Activated naive CD8-positive, alpha-beta T cell treated with anti-CD3 and anti-CD28 coated beads for 36 hours (primary cell): ENCODE data around the gene ARPIN. TPM values are rescaled to one million over a fixed set of nuclear protein-coding genes. Genes with fewer than 3 reads are reported as not detected.

ENCODE experiments used
- DNase-seq: peaks from one replicate; pipeline ENCODE4 v3.0.0; 2021
- H3K27ac Mint-ChIP-seq: one replicate; pipeline ENCODE4 v1.8.0; 2022; ENCODE audit warnings: mild to moderate bottlenecking, moderate library complexity, mixed read lengths
- H3K27me3 Mint-ChIP-seq: one replicate; pipeline ENCODE4 v1.8.0; 2022; ENCODE audit warnings: mild to moderate bottlenecking, mixed read lengths
- H3K36me3 Mint-ChIP-seq: one replicate; pipeline ENCODE4 v1.8.0; 2021; ENCODE audit warnings: mild to moderate bottlenecking, mixed read lengths
- H3K4me1 Mint-ChIP-seq: one replicate; pipeline ENCODE4 v1.8.0; 2021; ENCODE audit warnings: mixed read lengths
- H3K4me3 Mint-ChIP-seq: one replicate; pipeline ENCODE4 v1.8.0; 2022; ENCODE audit warnings: mild to moderate bottlenecking, moderate library complexity, mixed read lengths
- H3K9me3 Mint-ChIP-seq: one replicate; pipeline ENCODE4 v1.8.0; 2022; ENCODE audit warnings: mixed read lengths
- total RNA-seq, 2 experiments: library from RNA; stranded (reverse); gene quantifications; one replicate each; pipeline ENCODE4 v1.2.3, GENCODE V29; 2021

ARPIN gene
- total RNA-seq, 2 experiments from 2014 or later, result not detected

DNA sequence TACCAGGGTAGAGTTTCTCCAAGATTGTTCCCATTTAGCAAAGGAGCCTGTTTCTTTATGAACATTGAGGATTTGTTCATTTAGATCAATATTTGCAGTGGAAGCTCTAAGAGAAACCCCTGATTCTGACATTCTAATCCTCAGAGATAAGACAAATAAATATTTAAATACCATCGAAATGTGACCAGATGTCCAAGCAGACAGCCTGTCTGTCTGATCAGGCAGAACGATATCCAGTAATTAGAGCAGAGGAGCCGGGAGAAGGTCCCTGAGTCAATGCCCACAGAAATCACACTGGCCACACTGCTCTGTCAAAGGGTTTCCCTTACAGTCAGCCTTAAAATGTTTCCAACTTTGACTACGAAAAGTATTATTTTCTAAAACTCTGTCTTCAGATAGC is 15.7 kb upstream of the ARPIN start:
- Mint-ChIP-seq H3K4me1 (no peaks in the 10 kb centered on the region), H3K4me3 (no peak overlapping the region), H3K27me3 (peaks cover 4% of the 10 kb centered on the region), H3K27ac (no peak overlapping the region), H3K9me3 (no peaks in the 10 kb centered on the region), H3K36me3 (no peaks in the 10 kb centered on the region)
- no peak for DNase-seq

DNA sequence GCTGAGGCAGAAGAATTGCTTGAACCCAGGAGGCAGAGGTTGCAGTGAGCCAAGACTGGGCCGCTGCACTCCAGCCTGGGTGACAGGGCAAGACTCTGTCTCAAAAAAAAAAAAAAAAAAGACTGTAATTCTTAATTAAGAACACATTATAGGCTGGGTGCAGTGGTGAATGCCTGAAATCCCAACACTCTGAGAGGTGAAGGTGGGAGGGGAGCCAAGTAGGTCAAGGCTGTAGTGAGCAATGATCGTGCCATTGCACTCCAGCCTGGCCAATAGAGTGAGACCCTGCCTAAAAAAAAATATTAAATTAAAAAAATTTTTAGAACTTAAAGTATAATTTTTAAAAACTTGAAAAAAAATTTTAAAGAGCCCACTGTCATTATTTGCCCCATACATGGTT is 13.4 kb upstream of the ARPIN start:
- Mint-ChIP-seq H3K36me3 (no peaks in the 10 kb centered on the region), H3K9me3 (no peaks in the 10 kb centered on the region), H3K4me1 (no peaks in the 10 kb centered on the region), H3K27me3 (peaks cover 4% of the 10 kb centered on the region), H3K4me3 (no peak overlapping the region), H3K27ac (no peak overlapping the region)
- DNase-seq, result no peak

DNA sequence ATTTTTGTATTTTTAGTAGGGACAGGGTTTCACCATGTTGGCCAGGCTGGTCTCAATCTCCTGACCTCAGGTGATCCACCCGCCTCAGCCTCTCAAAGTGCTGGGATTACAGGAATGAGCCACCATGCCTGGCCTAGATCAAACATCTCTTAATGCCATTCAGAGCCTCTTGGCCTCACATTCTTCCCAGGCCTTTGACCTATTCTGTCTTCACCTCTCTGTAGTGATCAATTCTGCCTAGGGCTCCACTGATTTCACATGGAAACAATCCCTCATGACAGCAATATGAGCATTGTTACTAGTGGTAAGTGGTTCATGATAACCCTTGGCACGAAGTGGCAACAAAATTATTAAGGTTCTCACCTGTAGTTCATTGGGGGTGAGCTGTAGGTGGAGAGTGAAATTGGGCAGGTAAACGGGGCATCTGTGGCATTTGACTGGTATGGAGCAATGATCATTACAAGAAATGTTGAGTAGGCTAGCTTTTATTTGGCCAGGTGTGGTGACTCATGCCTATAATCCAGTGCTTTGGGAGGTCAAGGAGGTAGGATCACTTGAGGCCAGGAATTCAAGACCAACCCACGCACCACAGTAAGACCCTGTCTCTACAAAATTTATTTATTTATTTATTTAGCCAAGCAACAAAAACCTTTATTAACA is 4.8 kb upstream of the ARPIN start:
- H3K36me3 Mint-ChIP-seq, result no peaks in the 10 kb centered on the region

DNA sequence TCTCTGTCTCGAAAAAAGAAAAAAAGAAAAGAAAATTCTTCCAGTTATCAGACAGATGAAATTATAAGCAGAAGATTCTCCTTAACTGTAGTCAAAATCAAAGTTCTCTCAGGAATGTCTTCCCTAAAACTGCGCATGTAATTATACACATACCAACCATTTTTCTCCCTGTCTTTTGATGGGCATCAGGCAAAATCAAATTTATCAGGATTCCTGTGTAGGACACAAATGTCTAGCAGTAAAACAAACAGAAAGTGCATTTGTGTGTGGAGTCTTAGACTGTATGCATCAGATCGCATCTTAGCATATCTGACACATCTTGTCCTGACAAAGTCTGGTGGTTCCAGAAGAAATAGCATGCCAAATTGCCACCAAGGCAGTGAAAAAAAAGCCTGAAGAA is 3.9 kb upstream of the ARPIN start:
- Mint-ChIP-seq H3K27me3 (peaks cover 26% of the 10 kb centered on the region), H3K27ac (no peak overlapping the region), H3K36me3 (no peaks in the 10 kb centered on the region), H3K9me3 (no peaks in the 10 kb centered on the region), H3K4me3 (no peak overlapping the region), H3K4me1 (peaks cover 3% of the 10 kb centered on the region)
- no peak for DNase-seq

More for the DNA sequence above, 4.8 kb upstream of the ARPIN start:
- Mint-ChIP-seq H3K4me1 (peaks cover 3% of the 10 kb centered on the region), H3K4me3 (no peak overlapping the region), H3K9me3 (no peaks in the 10 kb centered on the region), H3K27ac (no peak overlapping the region), H3K27me3 (peaks cover 18% of the 10 kb centered on the region)
- DNase-seq, result no peak

DNA sequence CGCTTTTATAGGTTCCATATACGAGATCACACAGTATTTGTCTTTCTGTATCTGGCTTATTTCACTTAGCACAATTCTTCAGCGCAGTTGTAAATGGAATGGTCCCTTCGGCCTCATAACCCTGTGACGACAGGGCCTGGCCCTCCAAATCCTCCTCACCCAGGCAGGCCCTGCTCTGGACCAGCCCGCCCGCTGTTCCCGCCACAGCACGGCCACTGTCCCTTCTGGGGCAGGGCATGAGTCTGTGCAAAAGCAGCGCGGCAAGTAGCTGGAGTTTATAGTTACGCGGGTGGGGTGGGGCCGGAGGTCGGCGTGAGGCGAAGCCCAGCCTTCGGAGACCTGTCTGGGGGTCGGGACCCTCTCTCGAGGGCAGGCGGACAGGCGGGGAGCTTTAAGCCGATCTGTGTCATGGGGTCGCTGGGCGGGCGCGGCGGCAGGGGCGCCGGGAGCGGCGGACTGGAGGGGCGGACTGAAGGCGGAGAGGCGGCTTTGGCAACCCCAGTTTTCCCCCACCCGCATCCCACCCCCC is 543 bp downstream of the ARPIN start:
- Mint-ChIP-seq H3K4me3 (peak overlapping the region; percentile 1), H3K4me1 (peaks cover 7% of the 10 kb centered on the region), H3K27ac (no peak overlapping the region), H3K36me3 (no peaks in the 10 kb centered on the region), H3K27me3 (peaks cover 60% of the 10 kb centered on the region), H3K9me3 (no peaks in the 10 kb centered on the region)
- no peak for DNase-seq

DNA sequence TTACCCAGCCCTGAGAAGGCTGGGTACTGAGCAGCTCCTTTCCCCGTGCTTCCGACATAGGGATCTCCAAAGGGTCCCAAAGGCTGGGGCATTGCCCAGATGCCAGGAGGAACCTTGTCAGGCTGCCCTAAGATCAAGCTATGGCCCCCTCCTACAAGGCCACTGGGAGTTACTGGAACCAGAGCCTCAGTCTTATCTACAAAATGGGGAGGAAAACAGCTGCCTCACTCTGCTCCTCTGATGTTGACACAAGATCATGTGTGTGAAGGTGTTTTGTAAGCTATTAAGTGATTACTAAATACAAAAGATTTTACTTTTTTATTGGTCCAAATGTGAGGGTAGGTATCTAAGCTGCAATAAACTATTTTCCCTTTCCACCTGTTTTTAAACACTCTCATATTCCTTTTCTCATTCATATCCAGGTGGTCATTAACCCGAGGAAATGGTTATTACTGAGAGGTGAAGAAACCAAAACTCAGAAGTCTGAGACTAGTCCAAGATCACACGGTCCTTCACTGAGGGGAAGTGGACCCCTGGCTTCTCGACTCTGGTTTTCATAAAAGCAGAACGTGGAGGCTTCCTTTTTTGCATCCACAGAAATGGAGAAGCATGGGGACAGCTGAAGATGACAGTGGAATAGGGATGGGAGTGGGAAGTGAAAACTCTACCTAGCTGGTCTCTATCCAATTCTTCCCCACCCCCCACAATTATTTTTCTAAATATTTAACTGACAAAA is 1.7 kb downstream of the ARPIN start:
- no peak for DNase-seq
- Mint-ChIP-seq H3K36me3 (no peaks in the 10 kb centered on the region), H3K27me3 (peaks cover 60% of the 10 kb centered on the region), H3K9me3 (no peaks in the 10 kb centered on the region), H3K4me3 (no peak overlapping the region), H3K4me1 (peaks cover 7% of the 10 kb centered on the region), H3K27ac (no peak overlapping the region)

DNA sequence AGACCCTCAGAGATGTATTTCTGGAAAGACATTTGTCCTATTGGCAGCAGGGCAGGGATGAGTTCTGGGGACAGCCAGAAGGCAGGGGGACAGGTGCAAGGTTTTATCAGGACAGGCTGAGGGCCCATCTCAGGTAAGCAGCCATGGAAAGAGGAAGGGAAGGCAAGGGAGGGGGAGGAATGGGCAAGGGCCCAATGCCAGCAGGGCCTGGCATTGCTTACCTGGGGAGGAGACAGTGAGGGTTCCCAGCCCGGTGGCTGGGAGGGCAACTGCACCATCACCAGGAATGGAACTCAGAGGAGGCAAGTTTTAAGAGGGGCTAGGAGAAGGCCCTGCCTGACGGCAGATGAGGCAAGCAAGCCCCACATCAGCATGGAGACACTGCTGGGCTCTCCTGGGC is 3.1 kb downstream of the ARPIN start:
- no peaks in the 10 kb centered on the region for H3K36me3 Mint-ChIP-seq
- no peak overlapping the region for H3K4me3 Mint-ChIP-seq
- peaks cover 7% of the 10 kb centered on the region for H3K4me1 Mint-ChIP-seq
- no peaks in the 10 kb centered on the region for H3K9me3 Mint-ChIP-seq
- DNase-seq, result no peak
- H3K27ac Mint-ChIP-seq, result no peak overlapping the region
- H3K27me3 Mint-ChIP-seq, result peaks cover 60% of the 10 kb centered on the region

DNA sequence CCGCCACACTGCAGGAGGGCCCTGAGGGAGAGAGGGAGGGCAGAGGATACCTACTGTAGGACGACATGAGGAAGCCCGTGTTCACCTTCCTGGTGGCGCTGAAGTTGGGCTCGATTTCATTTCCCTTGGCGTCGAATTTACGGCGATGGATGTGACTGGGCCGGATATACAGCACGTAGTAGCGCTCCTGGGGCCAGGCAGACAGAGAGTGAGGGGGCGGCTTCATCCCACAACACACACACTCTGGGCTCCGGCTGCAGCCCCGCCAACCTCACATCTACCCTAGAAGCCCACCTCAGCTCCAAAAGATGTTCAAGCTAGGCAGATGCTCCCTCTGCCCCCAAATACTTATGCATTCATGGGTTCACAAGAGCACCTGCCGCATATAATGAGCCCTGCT is 4.5 kb downstream of the ARPIN start:
- H3K27ac Mint-ChIP-seq, result no peak overlapping the region
- no peak for DNase-seq
- peaks cover 7% of the 10 kb centered on the region for H3K4me1 Mint-ChIP-seq
- no peaks in the 10 kb centered on the region for H3K36me3 Mint-ChIP-seq
- peaks cover 50% of the 10 kb centered on the region for H3K27me3 Mint-ChIP-seq
- H3K4me3 Mint-ChIP-seq, result no peak overlapping the region
- no peaks in the 10 kb centered on the region for H3K9me3 Mint-ChIP-seq

DNA sequence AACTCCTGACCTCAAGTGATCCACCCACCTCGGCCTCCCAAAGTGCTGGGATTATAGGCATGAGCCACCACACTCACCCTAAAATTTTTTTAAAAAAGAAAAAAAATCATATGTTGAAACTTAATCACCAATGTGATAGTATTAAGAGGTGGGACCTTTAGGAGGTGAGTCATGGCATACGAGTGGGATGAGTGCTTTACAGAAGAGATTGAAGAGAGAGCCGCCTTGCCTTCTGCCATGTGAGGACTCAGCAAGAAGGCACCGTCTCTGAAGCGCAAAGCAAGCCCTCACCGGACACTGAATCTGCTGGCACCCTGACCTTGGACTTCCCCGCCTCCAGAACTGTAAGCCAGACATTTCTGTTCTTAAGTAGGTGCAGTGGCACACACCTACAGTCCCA is 5.5 kb downstream of the ARPIN start:
- no peak for DNase-seq
- no peaks in the 10 kb centered on the region for H3K9me3 Mint-ChIP-seq
- peaks cover 4% of the 10 kb centered on the region for H3K4me1 Mint-ChIP-seq
- H3K4me3 Mint-ChIP-seq, result no peak overlapping the region
- peaks cover 44% of the 10 kb centered on the region for H3K27me3 Mint-ChIP-seq
- H3K36me3 Mint-ChIP-seq, result no peaks in the 10 kb centered on the region
- H3K27ac Mint-ChIP-seq, result no peak overlapping the region

DNA sequence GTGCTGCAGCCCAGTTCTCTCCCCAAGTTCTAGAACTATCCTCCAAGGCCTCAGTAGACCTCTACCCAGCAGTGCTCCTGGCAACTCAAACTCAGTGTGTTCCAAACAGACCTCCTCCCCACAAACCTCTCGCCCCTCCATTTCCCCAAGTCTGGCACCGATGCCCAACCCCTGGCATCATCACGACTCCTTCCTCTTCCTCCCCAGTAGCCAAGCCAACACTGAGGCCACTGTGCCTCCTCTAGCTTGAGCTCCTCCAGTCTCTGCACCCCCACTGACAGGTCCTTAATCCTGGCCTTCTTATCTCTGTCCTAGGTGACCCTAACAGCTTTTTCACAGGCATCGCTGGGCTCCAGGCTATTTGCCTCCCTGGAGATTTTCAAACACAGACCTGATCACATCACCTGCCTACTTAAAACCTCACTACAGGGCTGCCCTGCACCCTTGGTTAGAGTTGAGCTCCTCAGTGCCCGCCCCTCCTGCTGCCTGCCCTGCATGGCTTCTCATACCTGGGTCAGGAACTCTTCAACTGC is 6.8 kb downstream of the ARPIN start:
- Mint-ChIP-seq H3K27me3 (peaks cover 30% of the 10 kb centered on the region), H3K4me1 (peaks cover 4% of the 10 kb centered on the region), H3K36me3 (no peaks in the 10 kb centered on the region), H3K27ac (no peak overlapping the region), H3K9me3 (no peaks in the 10 kb centered on the region), H3K4me3 (no peak overlapping the region)
- no peak for DNase-seq

DNA sequence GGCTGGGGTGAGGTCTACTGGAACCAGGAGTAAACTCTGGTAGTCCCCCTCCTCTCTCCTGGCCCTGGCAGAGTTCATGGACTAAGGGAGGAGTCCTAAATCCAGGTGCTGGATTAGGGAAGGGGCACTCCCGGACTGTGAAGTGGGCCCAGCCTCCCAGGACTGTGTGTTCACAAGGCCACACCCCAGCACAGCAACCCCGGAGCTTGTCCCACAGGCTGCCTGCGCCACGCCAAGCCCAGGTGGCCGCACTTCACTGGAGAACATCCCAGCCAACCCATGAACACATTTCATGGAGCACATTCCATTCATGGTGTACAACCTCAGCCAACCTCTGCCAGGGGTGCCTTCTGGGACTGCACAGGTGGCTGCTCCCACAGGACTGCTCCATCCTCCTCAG is 8.2 kb downstream of the ARPIN start:
- H3K36me3 Mint-ChIP-seq, result no peaks in the 10 kb centered on the region
- DNase-seq, result no peak
- H3K4me3 Mint-ChIP-seq, result no peak overlapping the region
- no peak overlapping the region for H3K27ac Mint-ChIP-seq
- peaks cover 17% of the 10 kb centered on the region for H3K27me3 Mint-ChIP-seq
- no peaks in the 10 kb centered on the region for H3K9me3 Mint-ChIP-seq
- H3K4me1 Mint-ChIP-seq, result peaks cover 4% of the 10 kb centered on the region

DNA sequence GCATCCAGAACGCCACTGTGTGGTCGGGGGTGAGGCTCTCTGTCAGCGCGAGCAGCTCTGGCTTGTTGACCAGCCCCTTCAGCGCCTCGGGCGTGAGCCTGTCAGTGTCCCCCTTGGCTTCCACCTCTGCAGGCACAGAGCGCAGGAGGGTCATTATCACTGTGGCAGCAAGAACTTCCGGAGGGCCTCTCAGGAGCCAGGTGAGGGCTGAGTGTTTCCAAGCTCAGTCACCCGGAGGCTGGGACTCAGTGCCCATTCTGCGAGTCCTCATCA is 9.0 kb downstream of the ARPIN start:
- no peak for DNase-seq
- H3K27me3 Mint-ChIP-seq, result peaks cover 10% of the 10 kb centered on the region
- no peak overlapping the region for H3K4me3 Mint-ChIP-seq
- no peaks in the 10 kb centered on the region for H3K9me3 Mint-ChIP-seq
- no peak overlapping the region for H3K27ac Mint-ChIP-seq
- no peaks in the 10 kb centered on the region for H3K36me3 Mint-ChIP-seq
- peaks cover 4% of the 10 kb centered on the region for H3K4me1 Mint-ChIP-seq

DNA sequence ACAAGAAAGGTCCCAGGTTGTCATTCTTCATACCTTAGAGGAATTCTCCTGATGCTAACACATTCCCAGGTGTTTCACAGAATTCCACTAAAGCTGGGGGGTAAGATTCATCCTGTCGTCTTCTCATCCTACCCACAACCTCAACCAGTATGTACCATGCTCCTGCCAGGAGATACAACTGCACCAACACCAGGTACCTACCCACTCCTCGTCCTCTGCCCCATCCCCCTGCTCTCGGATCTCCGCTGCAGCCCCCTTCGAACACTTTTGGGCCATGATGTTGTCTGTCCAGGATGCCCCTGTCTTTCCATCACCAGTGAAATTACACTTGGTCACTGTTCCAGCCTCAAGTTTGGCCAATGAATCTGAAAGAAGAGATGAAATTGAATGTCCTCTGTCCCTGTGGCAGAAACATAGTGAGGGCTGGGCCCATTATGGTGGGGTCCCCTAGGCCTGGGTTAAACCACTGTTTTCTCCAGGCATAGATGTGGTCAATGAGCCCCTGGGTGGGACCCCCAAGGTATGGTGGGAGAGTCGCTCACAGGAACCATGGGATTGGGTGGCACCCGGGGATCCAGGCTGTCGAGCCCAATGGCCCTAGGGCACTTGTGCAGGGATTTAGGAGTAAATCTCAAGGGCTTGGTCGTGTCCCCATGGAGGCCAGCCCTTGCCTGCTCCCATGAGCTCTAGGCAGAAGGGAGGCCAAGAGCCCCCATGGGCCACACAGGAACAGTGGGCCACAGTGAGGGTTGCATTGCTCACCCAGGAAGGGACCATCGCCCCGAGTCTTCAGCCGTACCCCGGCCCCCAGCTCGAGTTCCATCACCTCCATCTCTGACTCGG is 9.5 kb downstream of the ARPIN start:
- no peak overlapping the region for H3K27ac Mint-ChIP-seq

DNA sequence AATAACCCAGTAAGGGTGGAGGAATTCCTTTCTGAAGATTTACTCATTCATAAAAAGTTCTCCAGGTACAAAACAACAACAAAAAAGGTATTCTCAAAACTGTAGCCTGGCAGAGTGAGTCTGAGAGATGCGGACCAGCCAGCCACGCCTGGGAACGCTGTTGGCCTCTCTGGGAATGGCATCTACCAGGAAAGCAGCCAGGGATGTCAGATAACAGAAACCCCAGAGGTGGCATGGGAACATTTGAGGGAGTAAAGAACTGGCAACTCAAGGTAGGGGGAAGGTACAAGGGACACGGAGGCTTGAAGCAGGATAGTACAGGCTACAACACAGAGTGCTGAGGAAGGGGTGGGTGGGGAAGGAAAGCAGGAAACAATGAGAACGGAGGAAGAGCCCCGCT is 11.9 kb downstream of the ARPIN start:
- no peak for DNase-seq
- H3K4me1 Mint-ChIP-seq, result no peaks in the 10 kb centered on the region
- peaks cover 4% of the 10 kb centered on the region for H3K27me3 Mint-ChIP-seq
- H3K36me3 Mint-ChIP-seq, result no peaks in the 10 kb centered on the region
- no peaks in the 10 kb centered on the region for H3K9me3 Mint-ChIP-seq
- H3K27ac Mint-ChIP-seq, result no peak overlapping the region
- no peak overlapping the region for H3K4me3 Mint-ChIP-seq

More for the DNA sequence above, 9.5 kb downstream of the ARPIN start:
- Mint-ChIP-seq H3K36me3 (no peaks in the 10 kb centered on the region), H3K9me3 (no peaks in the 10 kb centered on the region), H3K4me1 (peaks cover 3% of the 10 kb centered on the region), H3K4me3 (no peak overlapping the region), H3K27me3 (peaks cover 5% of the 10 kb centered on the region)
- no peak for DNase-seq

DNA sequence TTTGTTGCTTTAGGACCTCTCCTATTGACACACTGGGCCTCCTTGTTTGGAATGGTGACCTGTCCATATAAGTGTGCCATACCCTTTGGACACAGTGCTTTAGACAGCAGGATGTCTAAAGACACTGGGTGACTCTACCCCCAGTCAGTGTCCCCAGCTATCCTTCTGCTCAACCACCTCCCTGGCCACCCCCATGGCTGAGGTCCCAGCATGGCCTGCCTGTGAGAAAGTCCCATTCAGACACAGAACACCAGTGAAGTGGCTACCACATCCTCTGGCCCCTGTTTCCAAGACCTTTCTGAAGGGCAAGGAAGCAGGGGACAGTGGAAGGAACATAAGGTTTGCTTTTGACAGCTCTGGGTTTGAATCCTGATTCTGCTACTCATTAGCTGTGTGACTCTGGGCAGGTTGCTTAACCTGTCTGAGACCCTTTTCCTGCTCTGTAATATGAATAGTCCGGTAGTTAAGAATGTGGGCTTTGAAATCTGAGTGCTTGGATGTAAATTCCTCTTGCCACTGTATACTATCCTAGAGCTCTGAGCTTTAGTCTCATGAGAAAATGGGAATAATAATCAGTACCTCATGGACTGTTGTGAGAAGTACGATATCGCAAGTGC is 12.7 kb downstream of the ARPIN start:
- no peak overlapping the region for H3K27ac Mint-ChIP-seq
- DNase-seq, result no peak
- no peaks in the 10 kb centered on the region for H3K36me3 Mint-ChIP-seq
- H3K27me3 Mint-ChIP-seq, result no peaks in the 10 kb centered on the region
- no peaks in the 10 kb centered on the region for H3K9me3 Mint-ChIP-seq
- H3K4me3 Mint-ChIP-seq, result no peak overlapping the region
- H3K4me1 Mint-ChIP-seq, result peaks cover 3% of the 10 kb centered on the region
